MCF 10A (cell line): Measurements from ENCODE around the gene NANS. TPM values are rescaled to one million over a fixed set of nuclear protein-coding genes. Genes with fewer than 3 reads are reported as not detected.
"Not testable (repeated sequence)": the region's sequence is repeated elsewhere in the genome, so short reads cannot be mapped to it uniquely, and the experiment has no call there.

Experiments used
- BruUV-seq: library from RNA; stranded (reverse); fragments of 400-500 nt; replicated peaks from 2 replicates; lab custom pipeline; 2021; lab: Mats Ljungman, UMichigan
- CTCF ChIA-PET: fragments of 300-600 bp; sonication (Branson Sonifier 250); formaldehyde crosslinking; extraction: SDS; loops from one replicate; lab custom pipeline; 2021; ENCODE audit warnings: antibody characterized with exemption, inconsistent platforms; lab: Yijun Ruan, JAX
- POLR2A ChIA-PET: fragments of 300-600, 350-650 bp; sonication (Branson Sonifier 250); formaldehyde crosslinking; extraction: SDS; loops from one replicate; lab custom pipeline; 2020; ENCODE audit warnings: antibody characterized with exemption, inconsistent platforms; lab: Yijun Ruan, JAX
- DNase-seq: peaks from one replicate; pipeline ENCODE4 v3.0.0-alpha.2; 2018; ENCODE audit not compliant: unreplicated experiment
- H3K27ac Mint-ChIP-seq: one replicate; pipeline ENCODE4 v1.8.0; 2022; ENCODE audit warnings: mild to moderate bottlenecking, low read depth, mixed read lengths; ENCODE audit not compliant: unreplicated experiment
- H3K27me3 Mint-ChIP-seq: one replicate; pipeline ENCODE4 v1.8.0; 2022; ENCODE audit warnings: mixed read lengths; ENCODE audit not compliant: insufficient read depth, unreplicated experiment
- H3K36me3 Mint-ChIP-seq: one replicate; pipeline ENCODE4 v1.8.0; 2022; ENCODE audit warnings: mild to moderate bottlenecking, moderate library complexity, mixed read lengths; ENCODE audit not compliant: insufficient read depth, unreplicated experiment
- H3K4me1 Mint-ChIP-seq: one replicate; pipeline ENCODE4 v1.8.0; 2022; ENCODE audit warnings: mixed read lengths; ENCODE audit not compliant: insufficient read depth, unreplicated experiment
- H3K4me3 Mint-ChIP-seq: one replicate; pipeline ENCODE4 v1.8.0; 2022; ENCODE audit warnings: mild to moderate bottlenecking, moderate library complexity, mixed read lengths; ENCODE audit not compliant: unreplicated experiment
- H3K9me3 Mint-ChIP-seq: one replicate; pipeline ENCODE4 v1.8.0; 2022; ENCODE audit warnings: mixed read lengths; ENCODE audit not compliant: unreplicated experiment
- CTCF ChIP-seq: fragments of 200-600 bp; IDR thresholded peaks from one replicate; pipeline ENCODE4 v1.8.0; 2022; ENCODE audit warnings: antibody characterized with exemption, mild to moderate bottlenecking; ENCODE audit not compliant: unreplicated experiment
- intact Hi-C: fragments of 100-400 bp; cut with micrococcal nuclease; formaldehyde crosslinking; loops from 2 replicates; pipeline ENCODE4 v1.14.1; 2022
- total RNA-seq: library from RNA; stranded (reverse); gene quantifications from 2 replicates; pipeline ENCODE4 v1.2.3, GENCODE V29; 2022

NANS gene
- total RNA-seq, 1 experiment from 2014 or later: 80.8 TPM

GRCh38 chr9:98109052-98109451, 52.5 kb downstream of the NANS start:
- Mint-ChIP-seq H3K9me3 (no peaks in the 10 kb centered on the region), H3K27me3 (no peaks in the 10 kb centered on the region), H3K4me1 (no peaks in the 10 kb centered on the region), H3K4me3 (no peak overlapping the region), H3K27ac (no peak overlapping the region), H3K36me3 (peaks cover 34% of the 10 kb centered on the region)
- ChIA-PET CTCF (interaction anchor here (0.6 to 1.5 kb wide), 4 partner anchors 9 to 649 kb away, joined by 3 to 8 read pairs (median 3); no protein-coding TSS in a partner anchor), POLR2A (interaction anchor here (1.0 to 1.1 kb wide), 3 partner anchors 8 to 10 kb away, joined by 4 to 6 read pairs (median 4); partner anchors contain the start of gene TRIM14)
- no peak for TF ChIP-seq CTCF
- BruUV-seq: no TSS peak
- intact Hi-C loops: no loop called here
- DNase-seq: no peak

GRCh38 chr9:98117097-98117496, 60.6 kb downstream of the NANS start:
- H3K4me3 Mint-ChIP-seq, BruUV-seq, H3K27me3 Mint-ChIP-seq, intact Hi-C loops, H3K9me3 Mint-ChIP-seq, H3K27ac Mint-ChIP-seq, H3K36me3 Mint-ChIP-seq, DNase-seq: not testable (repeated sequence)
- POLR2A ChIA-PET: interaction anchor here (3.1 kb wide), 1 partner anchor 139 kb away, joined by 34 read pairs; the partner anchor contains the start of gene TBC1D2
- H3K4me1 Mint-ChIP-seq: peaks cover 22% of the 10 kb centered on the region
- CTCF ChIA-PET: interaction anchor here (0.6 to 2.0 kb wide), 5 partner anchors 21 to 75 kb away, joined by 3 to 8 read pairs (median 3); partner anchors contain the start of gene CORO2A

- intact Hi-C loops: loop anchor here (1.0 kb wide), 2 partner anchors 75 to 145 kb away; no protein-coding TSS in a partner anchor
- ChIA-PET CTCF (interaction anchor here (0.5 to 2.0 kb wide), 16 partner anchors 7 to 194 kb away, joined by 3 to 8 read pairs (median 3); partner anchors contain the start of gene CORO2A), POLR2A (interaction anchor here (0.6 to 3.1 kb wide), 15 partner anchors 10 to 195 kb away, joined by 3 to 34 read pairs (median 4); partner anchors contain the start of genes CORO2A, TBC1D2 and TRMO)
- DNase-seq: peak; percentile 51
- peaks cover 22% of the 10 kb centered on the region for H3K4me1 Mint-ChIP-seq
- BruUV-seq: TSS peak; percentile 29
- no peak for TF ChIP-seq CTCF
- H3K4me3 Mint-ChIP-seq: peak overlapping the region; percentile 74
- no peaks in the 10 kb centered on the region for H3K27me3 Mint-ChIP-seq
- peak overlapping the region; percentile 34 for H3K27ac Mint-ChIP-seq
- peaks cover 8% of the 10 kb centered on the region for H3K36me3 Mint-ChIP-seq
- H3K9me3 Mint-ChIP-seq: no peaks in the 10 kb centered on the region
Measured at GRCh38 chr9:98117984-98118639, 61.6 kb downstream of the NANS start.

- BruUV-seq: no TSS peak
- intact Hi-C loops: loop anchor here (1.0 kb wide), 2 partner anchors 74 to 144 kb away; no protein-coding TSS in a partner anchor
- ChIA-PET POLR2A (interaction anchor here (0.6 to 3.1 kb wide), 18 partner anchors 9 to 1676 kb away, joined by 3 to 34 read pairs (median 4); partner anchors contain the start of genes CORO2A, TBC1D2 and TRMO), CTCF (interaction anchor here (0.5 to 2.0 kb wide), 20 partner anchors 8 to 195 kb away, joined by 3 to 8 read pairs (median 3); partner anchors contain the start of gene CORO2A)
- Mint-ChIP-seq H3K9me3 (no peaks in the 10 kb centered on the region), H3K4me3 (peak within 1 kb of the TSS; percentile 74), H3K27ac (peak within 1 kb of the TSS; percentile 34), H3K4me1 (peaks cover 22% of the 10 kb centered on the region), H3K27me3 (no peaks in the 10 kb centered on the region), H3K36me3 (peaks cover 9% of the 10 kb centered on the region)
- TF ChIP-seq CTCF: no peak
- DNase-seq: peak; percentile 70
Measured at GRCh38 chr9:98118640-98119601, 62.4 kb downstream of the NANS start, which contains the start of gene TRIM14. Gene TRIM14, minus strand, starts transcription at chr9:98119222. Its CDS starts 34 bp downstream, at chr9:98119188.
